ENCODE results near the gene CCDC196.

The CCDC196 gene

DNA sequence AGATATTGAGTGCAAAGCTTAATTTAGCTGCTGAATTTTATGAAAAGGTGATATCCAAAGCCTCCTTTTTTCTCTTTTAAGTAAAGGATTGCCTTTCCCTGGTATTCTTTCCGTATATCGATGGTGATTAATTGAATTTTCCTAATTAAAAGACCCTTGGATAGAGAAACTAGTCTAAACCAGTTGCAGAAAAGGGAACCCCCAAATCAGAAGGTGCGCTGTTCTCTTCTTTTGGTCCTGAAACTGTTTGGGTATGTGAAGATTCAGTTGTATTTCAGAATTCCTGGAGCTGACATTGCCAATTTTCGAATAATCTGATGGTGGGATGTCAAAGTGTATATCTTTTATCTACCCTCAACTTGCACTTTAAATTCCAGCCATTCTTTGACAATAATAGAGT is 23.7 kb downstream of the CCDC196 start:
- peak overlapping the region; percentile 97 for H3K4me3 ChIP-seq (ENCODE audit: low read length)
- peak; percentile 15 for DNase-seq (ENCODE audit: low read depth)
- TF ChIP-seq, protein P1, sequence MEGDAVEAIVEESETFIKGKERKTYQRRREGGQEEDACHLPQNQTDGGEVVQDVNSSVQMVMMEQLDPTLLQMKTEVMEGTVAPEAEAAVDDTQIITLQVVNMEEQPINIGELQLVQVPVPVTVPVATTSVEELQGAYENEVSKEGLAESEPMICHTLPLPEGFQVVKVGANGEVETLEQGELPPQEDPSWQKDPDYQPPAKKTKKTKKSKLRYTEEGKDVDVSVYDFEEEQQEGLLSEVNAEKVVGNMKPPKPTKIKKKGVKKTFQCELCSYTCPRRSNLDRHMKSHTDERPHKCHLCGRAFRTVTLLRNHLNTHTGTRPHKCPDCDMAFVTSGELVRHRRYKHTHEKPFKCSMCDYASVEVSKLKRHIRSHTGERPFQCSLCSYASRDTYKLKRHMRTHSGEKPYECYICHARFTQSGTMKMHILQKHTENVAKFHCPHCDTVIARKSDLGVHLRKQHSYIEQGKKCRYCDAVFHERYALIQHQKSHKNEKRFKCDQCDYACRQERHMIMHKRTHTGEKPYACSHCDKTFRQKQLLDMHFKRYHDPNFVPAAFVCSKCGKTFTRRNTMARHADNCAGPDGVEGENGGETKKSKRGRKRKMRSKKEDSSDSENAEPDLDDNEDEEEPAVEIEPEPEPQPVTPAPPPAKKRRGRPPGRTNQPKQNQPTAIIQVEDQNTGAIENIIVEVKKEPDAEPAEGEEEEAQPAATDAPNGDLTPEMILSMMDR (IDR thresholded peaks at IDR 0.05; ENCODE audit: insufficient read depth, low read depth, low read length, missing control alignments) = no peak

DNA sequence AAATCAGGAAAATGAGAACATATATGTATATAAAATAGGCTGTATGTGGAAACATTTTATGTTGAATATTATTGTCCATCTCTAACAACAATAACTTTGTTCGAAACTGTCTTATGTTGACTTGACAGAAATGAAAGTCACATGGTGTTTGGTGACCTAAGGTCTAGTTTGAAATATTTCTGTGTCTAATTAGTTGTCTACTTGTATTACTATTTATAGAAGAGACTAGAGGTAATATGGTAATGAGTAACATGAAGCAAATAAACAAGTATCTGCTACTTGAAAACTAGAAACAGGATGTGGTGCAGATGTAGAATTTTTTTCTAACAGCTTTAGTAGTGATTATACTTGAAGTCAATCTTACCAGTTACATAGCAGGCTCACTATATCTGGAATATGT is 25.7 kb downstream of the CCDC196 start:
- DNase-seq (ENCODE audit: low read depth) = no peak
- no peak overlapping the region for H3K4me3 ChIP-seq (ENCODE audit: low read length)
- TF ChIP-seq, protein P1 (IDR thresholded peaks at IDR 0.05; ENCODE audit: insufficient read depth, low read depth, low read length, missing control alignments) = no peak

DNA sequence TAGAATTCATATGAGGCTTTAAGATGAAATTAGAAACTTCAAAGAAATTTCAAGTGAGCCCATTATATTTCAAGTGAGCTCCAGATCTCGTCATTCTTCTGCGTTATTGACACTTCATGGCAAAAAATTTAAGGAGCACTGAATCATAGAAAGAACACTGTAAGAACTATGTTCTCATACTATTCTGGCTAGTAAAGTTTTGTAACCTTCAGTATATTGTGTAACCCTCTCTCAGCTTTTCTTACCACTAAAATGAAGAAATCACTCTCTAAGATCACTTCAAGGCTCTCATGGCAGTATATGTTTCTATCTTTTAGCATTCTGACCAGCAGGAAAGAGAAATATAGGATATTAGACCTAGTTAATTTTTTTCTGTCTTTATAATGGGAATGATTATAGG is 28.0 kb downstream of the CCDC196 start:
- TF ChIP-seq, protein P1 (IDR thresholded peaks at IDR 0.05; ENCODE audit: insufficient read depth, low read depth, low read length, missing control alignments) = no peak
- peak; percentile 60 for DNase-seq (ENCODE audit: low read depth)
- no peak overlapping the region for H3K4me3 ChIP-seq (ENCODE audit: low read length)

DNA sequence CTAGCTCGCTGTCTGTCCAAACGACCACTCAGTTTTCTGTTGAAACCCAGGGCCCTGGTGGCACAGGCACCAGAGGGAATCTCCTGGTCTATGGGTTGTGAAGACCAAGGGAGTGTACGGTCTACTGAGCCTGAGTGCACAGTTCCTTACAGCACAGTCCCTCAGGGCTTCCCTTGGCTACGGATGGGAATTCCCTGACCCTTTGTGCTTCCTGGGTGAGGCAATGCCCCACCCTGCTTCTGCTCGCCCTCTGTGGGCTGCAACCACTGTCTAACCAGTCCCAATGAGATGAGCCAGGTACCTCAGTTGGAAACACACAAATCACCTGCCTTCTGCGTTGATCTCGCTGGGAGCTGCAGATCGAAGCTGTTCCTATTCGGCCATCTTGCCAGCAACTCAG is 44.4 kb downstream of the CCDC196 start:
- TF ChIP-seq, protein P1 (IDR thresholded peaks at IDR 0.05; ENCODE audit: insufficient read depth, low read depth, low read length, missing control alignments) = no peak
- H3K4me3 ChIP-seq (ENCODE audit: low read length) = no peak overlapping the region
- peak; percentile 74 for DNase-seq (ENCODE audit: low read depth)

DNA sequence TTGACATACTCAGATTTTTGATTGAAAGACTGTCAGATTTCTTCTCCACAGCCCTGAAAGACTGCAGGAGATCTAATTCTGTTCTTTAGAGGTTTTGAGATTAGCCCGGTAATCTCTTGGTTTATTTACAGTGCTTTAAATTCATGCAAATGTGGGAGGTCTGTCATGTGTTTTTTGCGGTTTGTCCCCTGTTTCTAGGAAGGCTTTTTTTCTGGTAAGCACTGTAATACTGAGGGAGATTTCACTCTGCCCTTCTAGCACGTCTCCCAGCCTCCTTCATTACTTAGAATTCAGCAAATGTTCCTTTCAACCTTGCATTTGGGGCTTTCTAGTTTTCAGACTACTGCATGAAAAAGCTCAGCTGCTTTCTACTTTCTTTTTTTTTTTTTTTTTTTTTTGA is 52.9 kb downstream of the CCDC196 start:
- no peak overlapping the region for H3K4me3 ChIP-seq (ENCODE audit: low read length)
- TF ChIP-seq, protein P1 (IDR thresholded peaks at IDR 0.05; ENCODE audit: insufficient read depth, low read depth, low read length, missing control alignments) = no peak
- DNase-seq (ENCODE audit: low read depth) = no peak

DNA sequence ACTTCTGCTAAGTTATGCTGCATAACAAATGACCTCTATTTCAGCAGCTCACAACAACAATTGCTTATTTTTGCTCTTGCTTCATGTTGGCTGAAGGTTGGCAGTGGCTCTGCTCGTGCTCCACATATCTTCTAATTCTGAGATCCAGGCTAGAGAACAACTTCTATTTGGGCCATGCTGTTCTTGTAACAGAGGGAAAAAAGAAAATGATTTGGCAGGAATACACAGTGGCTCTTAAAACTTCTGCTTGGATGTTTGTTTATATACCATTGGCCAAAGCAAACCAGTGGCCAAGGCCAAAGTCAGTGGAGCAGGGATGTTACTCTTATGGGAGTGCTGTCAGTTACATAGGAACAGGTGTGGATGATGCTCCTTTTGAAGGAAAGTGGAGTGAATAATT is 53.9 kb downstream of the CCDC196 start:
- DNase-seq (ENCODE audit: low read depth) = no peak
- TF ChIP-seq, protein P1 (IDR thresholded peaks at IDR 0.05; ENCODE audit: insufficient read depth, low read depth, low read length, missing control alignments) = no peak
- no peak overlapping the region for H3K4me3 ChIP-seq (ENCODE audit: low read length)

DNA sequence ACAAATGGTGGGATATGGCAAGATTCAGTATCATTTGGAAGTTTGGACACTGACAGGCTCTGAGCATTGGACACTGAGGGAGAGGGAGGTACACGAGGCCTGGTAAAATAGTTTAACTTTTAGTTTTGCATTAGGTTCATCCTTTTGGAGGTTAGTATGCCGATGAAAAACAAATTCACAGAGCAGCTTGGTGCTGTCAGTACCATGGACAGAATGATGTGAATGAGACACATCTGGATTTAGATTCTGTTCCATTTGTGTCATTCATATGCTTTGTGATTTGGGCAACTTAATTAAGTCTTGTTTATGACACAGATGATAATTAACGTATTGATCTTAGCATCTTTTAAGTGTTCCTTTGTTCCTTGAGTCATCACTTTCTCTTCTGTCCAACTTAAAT is 55.5 kb downstream of the CCDC196 start:
- DNase-seq (ENCODE audit: low read depth) = no peak
- no peak overlapping the region for H3K4me3 ChIP-seq (ENCODE audit: low read length)
- TF ChIP-seq, protein P1 (IDR thresholded peaks at IDR 0.05; ENCODE audit: insufficient read depth, low read depth, low read length, missing control alignments) = no peak
